Mesendoderm (in vitro differentiated cells): ENCODE data around the gene SVBP.

ENCODE experiments used
- DNase-seq: peaks from one replicate; pipeline ENCODE4 v3.0.0; 2013
- H2AK5ac ChIP-seq: 2 replicates; pipeline ENCODE4 v1.6.1; 2013; ENCODE audit warnings: low read length, inconsistent platforms
- H2BK120ac ChIP-seq: 2 replicates; pipeline ENCODE4 v1.6.1; 2013; ENCODE audit warnings: low read depth, mild to moderate bottlenecking, low read length, moderate library complexity, mixed read lengths
- H2BK15ac ChIP-seq: replicated peaks from 2 replicates; pipeline ENCODE4 v1.6.1; 2013; ENCODE audit warnings: low read depth, mild to moderate bottlenecking, moderate library complexity
- H2BK5ac ChIP-seq: 2 replicates; pipeline ENCODE4 v1.6.1; 2013; ENCODE audit warnings: low read length, inconsistent platforms
- H3K18ac ChIP-seq: 2 replicates; pipeline ENCODE4 v1.6.1; 2013; ENCODE audit warnings: mild to moderate bottlenecking, low read length, mixed read lengths
- H3K23ac ChIP-seq: one replicate; pipeline ENCODE4 v1.6.1; 2013; ENCODE audit warnings: low read length
- H3K27ac ChIP-seq: 2 replicates; pipeline ENCODE4 v1.5.1; 2013; ENCODE audit warnings: low read depth, mild to moderate bottlenecking, inconsistent platforms, low read length, moderate library complexity
- H3K27me3 ChIP-seq: 2 replicates; pipeline ENCODE4 v1.6.1; 2013; ENCODE audit warnings: low read length, control low read depth, mild to moderate bottlenecking, inconsistent platforms; ENCODE audit not compliant: insufficient read depth, poor library complexity
- H3K36me3 ChIP-seq: 2 replicates; pipeline ENCODE4 v1.6.1; 2013; ENCODE audit warnings: low read length, inconsistent platforms; ENCODE audit not compliant: control insufficient read depth, insufficient read depth
- H3K4ac ChIP-seq: one replicate; pipeline ENCODE4 v1.6.1; 2013; ENCODE audit warnings: low read depth, mild to moderate bottlenecking, low read length, moderate library complexity
- H3K4me1 ChIP-seq: 2 replicates; pipeline ENCODE4 v1.6.1; 2013; ENCODE audit warnings: low read depth, low read length, inconsistent platforms; ENCODE audit not compliant: control insufficient read depth
- H3K4me2 ChIP-seq: 2 replicates; pipeline ENCODE4 v1.6.1; 2013; ENCODE audit warnings: low read length
- H3K4me3 ChIP-seq: 2 replicates; pipeline ENCODE4 v1.5.1; 2013; ENCODE audit warnings: mild to moderate bottlenecking, low read length
- H3K56ac ChIP-seq: one replicate; pipeline ENCODE4 v1.6.1; 2013; ENCODE audit warnings: low read length
- H3K79me1 ChIP-seq: 2 replicates; pipeline ENCODE4 v1.6.1; 2013; ENCODE audit warnings: low read length, inconsistent platforms
- H3K79me2 ChIP-seq: 2 replicates; pipeline ENCODE4 v1.6.1; 2013; ENCODE audit warnings: mild to moderate bottlenecking, low read length; ENCODE audit not compliant: control insufficient read depth, insufficient read depth
- H3K9ac ChIP-seq: 2 replicates; pipeline ENCODE4 v1.6.1; 2013; ENCODE audit warnings: low read length, inconsistent platforms
- H4K5ac ChIP-seq: one replicate; pipeline ENCODE4 v1.6.1; 2013; ENCODE audit warnings: low read length
- H4K8ac ChIP-seq: one replicate; pipeline ENCODE4 v1.6.1; 2013; ENCODE audit warnings: low read depth, mild to moderate bottlenecking, control low read depth, low read length, moderate library complexity
- WGBS: extraction: QIAGEN DNeasy Blood & Tissue Kit; methylation state at CpG from one replicate; pipeline ENCODE4 v1.1.7; 2013; ENCODE audit warnings: low lambda C conversion rate, missing lambda C conversion rate; ENCODE audit not compliant: insufficient coverage; ENCODE audit errors: extremely low coverage; 5-methylcytosine and 5-hydroxymethylcytosine counted together

Gene SVBP

GRCh38 chr1:42849944-42850343 lies 32.7 kb upstream of the SVBP start:
- Histone ChIP-seq H3K23ac (no peak overlapping the region), H3K27me3 (no peaks in the 10 kb centered on the region), H4K5ac (no peak overlapping the region), H2AK5ac (no peak overlapping the region), H2BK5ac (no peak overlapping the region), H2BK120ac (no peak overlapping the region), H3K27ac (no peak overlapping the region), H3K4me3 (no peak overlapping the region), H3K18ac (no peak overlapping the region), H3K4me2 (no peak overlapping the region), H3K4me1 (peaks cover 7% of the 10 kb centered on the region), H3K79me2 (peaks cover 11% of the 10 kb centered on the region), H3K9ac (no peak overlapping the region), H3K79me1 (peaks cover 13% of the 10 kb centered on the region), H2BK15ac (no peak overlapping the region), H3K56ac (no peak overlapping the region), H4K8ac (no peak overlapping the region), H3K4ac (no peak overlapping the region), H3K36me3 (peaks cover 2% of the 10 kb centered on the region)
- DNase-seq, result no peak
- no CpG with 5 or more reads among the region's 5 CpGs for WGBS

DNA sequence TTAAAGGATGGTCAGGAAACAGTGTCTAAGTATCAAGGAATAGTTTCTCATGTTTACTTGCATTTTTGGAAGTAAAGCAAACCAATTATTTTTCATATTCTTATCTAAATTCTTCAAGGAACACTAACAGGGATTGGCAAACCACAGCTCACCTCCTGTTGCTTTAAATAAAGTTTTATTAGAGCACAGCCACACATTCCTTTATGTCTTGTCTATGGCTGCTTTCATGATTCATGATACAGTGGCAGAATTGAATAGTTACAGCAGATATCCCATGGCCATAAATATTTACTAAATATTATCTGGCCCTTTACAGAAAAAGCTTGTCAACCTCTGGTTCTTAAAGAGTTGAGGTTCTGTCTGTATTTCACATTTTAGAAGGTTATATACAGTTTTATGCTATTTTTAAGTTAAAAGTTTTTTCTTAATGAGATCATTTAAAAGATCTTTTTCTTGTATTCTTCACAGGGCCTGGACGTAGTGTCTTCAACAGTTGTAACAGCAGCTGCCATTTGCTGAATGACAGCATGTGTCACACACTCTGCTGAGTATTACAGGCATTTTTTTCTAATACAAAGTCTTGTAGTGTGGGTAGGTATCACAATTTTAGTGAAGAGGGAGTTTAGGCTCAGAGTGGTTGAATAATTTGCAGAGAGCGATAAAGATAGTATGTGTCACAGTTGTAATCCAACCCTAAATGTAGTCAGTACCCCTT lies 31.8 kb upstream of the SVBP start:
- peaks cover 2% of the 10 kb centered on the region for H3K36me3 ChIP-seq
- H3K4me2 ChIP-seq, result no peak overlapping the region
- no peaks in the 10 kb centered on the region for H3K27me3 ChIP-seq
- H3K27ac ChIP-seq, result no peak overlapping the region
- H3K4me1 ChIP-seq, result peaks cover 7% of the 10 kb centered on the region
- peaks cover 11% of the 10 kb centered on the region for H3K79me2 ChIP-seq
- H3K4me3 ChIP-seq, result no peak overlapping the region
- no peak overlapping the region for H2AK5ac ChIP-seq
- H4K8ac ChIP-seq, result no peak overlapping the region
- no peak overlapping the region for H2BK5ac ChIP-seq
- peaks cover 13% of the 10 kb centered on the region for H3K79me1 ChIP-seq
- H3K9ac ChIP-seq, result no peak overlapping the region
- H3K4ac ChIP-seq, result no peak overlapping the region
- no CpG with 5 or more reads among the region's 2 CpGs for WGBS
- H2BK120ac ChIP-seq, result no peak overlapping the region
- no peak overlapping the region for H3K18ac ChIP-seq
- no peak overlapping the region for H2BK15ac ChIP-seq
- no peak overlapping the region for H3K23ac ChIP-seq
- no peak for DNase-seq
- H4K5ac ChIP-seq, result no peak overlapping the region
- no peak overlapping the region for H3K56ac ChIP-seq

DNA sequence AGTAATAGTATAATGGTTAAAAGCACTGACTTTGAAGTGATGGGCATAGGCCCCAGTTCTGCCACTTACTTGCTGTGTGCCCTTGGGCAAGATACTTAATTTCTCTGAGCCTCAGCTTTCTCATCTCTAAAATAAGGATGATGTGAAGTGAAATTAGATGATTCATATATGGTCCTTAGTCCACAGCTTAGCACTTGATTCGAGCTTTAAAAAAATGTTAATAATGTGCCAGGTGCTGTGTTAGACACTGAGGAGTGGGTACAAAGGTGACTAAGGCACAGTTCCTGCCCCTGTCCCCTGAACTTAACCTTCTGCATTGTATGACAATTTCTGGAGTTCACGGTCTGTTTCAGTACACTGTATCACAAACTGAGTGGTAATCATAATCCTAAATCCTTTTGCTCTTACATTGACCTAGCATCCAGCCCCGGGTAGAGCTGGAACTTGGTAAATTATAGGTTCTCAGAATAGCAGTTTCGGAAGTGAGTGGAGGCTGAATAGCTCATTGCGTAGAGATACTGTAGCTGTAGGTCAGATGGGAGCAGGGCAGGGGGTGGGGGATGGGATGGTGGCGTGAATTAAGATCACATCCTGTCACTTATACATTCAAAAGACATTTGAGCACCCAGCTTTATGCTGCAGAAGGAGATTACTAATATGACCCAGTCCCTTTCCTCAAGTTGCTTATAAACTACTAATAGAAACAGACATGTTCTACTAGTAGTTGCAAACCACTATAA lies 30.7 kb upstream of the SVBP start:
- Histone ChIP-seq H2BK5ac (no peak overlapping the region), H3K56ac (peak overlapping the region; percentile 18), H3K23ac (no peak overlapping the region), H3K79me1 (peaks cover 13% of the 10 kb centered on the region), H3K4me1 (peaks cover 7% of the 10 kb centered on the region), H2BK120ac (no peak overlapping the region), H4K8ac (no peak overlapping the region), H3K27me3 (no peaks in the 10 kb centered on the region), H3K27ac (no peak overlapping the region), H3K4ac (no peak overlapping the region), H3K18ac (no peak overlapping the region), H3K4me3 (no peak overlapping the region), H3K36me3 (peaks cover 2% of the 10 kb centered on the region), H3K79me2 (peaks cover 11% of the 10 kb centered on the region), H3K9ac (peak overlapping the region; percentile 40), H2BK15ac (no peak overlapping the region), H4K5ac (no peak overlapping the region), H2AK5ac (no peak overlapping the region), H3K4me2 (peak overlapping the region; percentile 12)
- no peak for DNase-seq
- WGBS, result no CpG with 5 or more reads among the region's 6 CpGs

DNA sequence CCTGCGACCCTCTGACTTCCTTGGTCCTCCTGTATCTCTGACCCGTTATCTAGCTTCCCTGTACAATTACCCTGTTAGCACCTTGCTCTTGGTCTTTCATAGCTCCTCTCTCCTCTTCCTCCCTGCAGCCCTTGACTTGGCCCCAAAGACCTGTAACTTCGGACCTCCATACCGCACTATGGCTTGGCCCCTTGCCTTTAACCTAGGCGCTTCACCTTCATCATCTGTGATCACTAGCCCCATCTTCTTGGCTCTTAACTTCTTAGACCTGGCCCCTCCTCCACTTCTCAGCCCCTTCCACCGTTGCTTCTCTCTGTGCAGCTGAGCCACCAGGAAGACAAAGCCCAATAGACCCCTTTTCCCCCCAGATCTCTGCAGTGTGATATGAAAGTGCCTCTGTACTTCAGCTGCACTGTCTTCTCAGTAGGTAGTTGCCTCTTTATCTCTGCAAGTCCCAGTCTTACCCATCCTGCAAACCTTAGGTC lies 30.0 kb upstream of the SVBP start:
- peak overlapping the region; percentile 86 for H3K9ac ChIP-seq
- WGBS, result no CpG with 5 or more reads among the region's 6 CpGs
- H4K8ac ChIP-seq, result no peak overlapping the region
- H3K23ac ChIP-seq, result peak overlapping the region; percentile 70
- peaks cover 11% of the 10 kb centered on the region for H3K79me2 ChIP-seq
- H3K4me2 ChIP-seq, result peak overlapping the region; percentile 84
- DNase-seq, result no peak
- H2BK120ac ChIP-seq, result no peak overlapping the region
- peaks cover 7% of the 10 kb centered on the region for H3K4me1 ChIP-seq
- H2BK15ac ChIP-seq, result no peak overlapping the region
- H4K5ac ChIP-seq, result no peak overlapping the region
- H3K79me1 ChIP-seq, result peaks cover 13% of the 10 kb centered on the region
- peak overlapping the region; percentile 72 for H3K4me3 ChIP-seq
- H3K56ac ChIP-seq, result peak overlapping the region; percentile 95
- H3K27ac ChIP-seq, result no peak overlapping the region
- H3K27me3 ChIP-seq, result no peaks in the 10 kb centered on the region
- peaks cover 2% of the 10 kb centered on the region for H3K36me3 ChIP-seq
- H2BK5ac ChIP-seq, result no peak overlapping the region
- H3K4ac ChIP-seq, result no peak overlapping the region
- peak overlapping the region; percentile 20 for H2AK5ac ChIP-seq
- H3K18ac ChIP-seq, result no peak overlapping the region

DNA sequence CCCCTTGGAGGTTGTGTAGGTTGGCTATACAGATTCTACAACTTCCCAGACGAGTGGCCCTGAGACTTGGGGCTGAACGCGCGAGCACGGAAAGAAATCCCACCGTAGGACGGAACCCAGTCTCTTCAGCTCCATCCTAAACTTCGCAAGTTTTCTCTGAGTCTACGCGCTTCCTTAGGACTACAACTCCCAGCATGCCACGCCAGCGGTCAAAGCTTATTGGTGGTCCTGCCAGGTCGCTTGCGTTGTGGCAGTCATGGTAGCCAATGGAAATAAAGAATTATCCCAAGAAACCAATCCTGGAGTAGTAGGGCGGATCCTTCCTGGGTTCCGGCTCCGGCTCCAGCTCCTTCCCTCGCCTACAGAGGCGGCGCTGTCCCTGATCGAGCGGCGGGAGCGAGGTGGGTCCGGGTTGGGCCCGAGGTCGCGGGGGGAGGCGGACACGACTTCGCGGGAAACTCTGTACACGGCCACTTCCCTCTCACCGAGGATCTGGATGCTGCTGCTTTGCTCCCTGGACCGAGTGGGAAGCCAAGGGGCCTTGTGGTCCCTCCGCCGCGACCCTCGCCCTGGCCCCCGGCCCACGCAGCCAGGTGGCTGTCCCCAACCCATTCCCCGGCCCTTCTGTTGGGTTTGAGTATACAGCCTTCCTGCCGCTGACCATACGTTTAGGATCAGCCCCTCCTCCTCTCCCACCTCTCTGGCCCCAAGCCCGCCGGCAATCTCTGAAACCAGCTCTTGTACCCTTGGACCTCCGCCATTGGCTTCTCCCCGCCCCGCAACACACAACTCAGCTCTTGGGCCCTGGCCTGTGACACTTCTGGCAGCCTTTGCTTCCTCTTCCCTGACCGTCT lies 29.3 kb upstream of the SVBP start, which contains the start of gene ZNF691:
Gene ZNF691, plus strand, starts transcription at position 357 of the 854 bp plus-strand sequence. CDS start 3,046 bp downstream, outside the sequence.
- peak within 1 kb of the TSS; percentile 86 for H3K9ac ChIP-seq
- H2BK15ac ChIP-seq, result no peak within 1 kb of the TSS
- H3K4me2 ChIP-seq, result peak within 1 kb of the TSS; percentile 84
- peaks cover 2% of the 10 kb centered on the region for H3K36me3 ChIP-seq
- DNase-seq, result peak; percentile 99
- H4K5ac ChIP-seq, result no peak within 1 kb of the TSS
- peaks cover 11% of the 10 kb centered on the region for H3K79me2 ChIP-seq
- H3K4me3 ChIP-seq, result peak within 1 kb of the TSS; percentile 72
- no CpG with 5 or more reads among the region's 50 CpGs for WGBS
- peaks cover 13% of the 10 kb centered on the region for H3K79me1 ChIP-seq
- H3K27ac ChIP-seq, result no peak within 1 kb of the TSS
- peak within 1 kb of the TSS; percentile 20 for H2AK5ac ChIP-seq
- no peak within 1 kb of the TSS for H2BK120ac ChIP-seq
- peak within 1 kb of the TSS; percentile 95 for H3K56ac ChIP-seq
- H3K4ac ChIP-seq, result peak within 1 kb of the TSS; percentile 62
- H4K8ac ChIP-seq, result no peak within 1 kb of the TSS
- peak within 1 kb of the TSS; percentile 70 for H3K18ac ChIP-seq
- peaks cover 7% of the 10 kb centered on the region for H3K4me1 ChIP-seq
- peak within 1 kb of the TSS; percentile 17 for H2BK5ac ChIP-seq
- peak within 1 kb of the TSS; percentile 70 for H3K23ac ChIP-seq
- H3K27me3 ChIP-seq, result no peaks in the 10 kb centered on the region
